Astrocyte of the spinal cord (primary cell): Measurements from ENCODE around the gene CPT1A.
A peak's percentile ranks its signal among the peaks of the same experiment; 100 is the strongest.

Experiments
- DNase-seq: peaks from one replicate; pipeline ENCODE4 v3.0.0; 2011; ENCODE audit warnings: low read depth, low spot score
- H3K4me3 ChIP-seq: 2 replicates; pipeline ENCODE4 v1.5.1; 2011; ENCODE audit warnings: low read depth, mild to moderate bottlenecking, low read length, moderate library complexity
- in situ Hi-C: cut with HindIII; loops from 2 replicates; pipeline ENCODE4 v1.10.0; 2017; ENCODE audit warnings: low sequenced_read_pairs
- TF ChIP-seq, protein P1 (sequence below): IDR thresholded peaks from 2 replicates; pipeline ENCODE4 v1.5.1; 2012; ENCODE audit warnings: low read depth, mild to moderate bottlenecking, low read length, inconsistent platforms

CPT1A gene

DNA sequence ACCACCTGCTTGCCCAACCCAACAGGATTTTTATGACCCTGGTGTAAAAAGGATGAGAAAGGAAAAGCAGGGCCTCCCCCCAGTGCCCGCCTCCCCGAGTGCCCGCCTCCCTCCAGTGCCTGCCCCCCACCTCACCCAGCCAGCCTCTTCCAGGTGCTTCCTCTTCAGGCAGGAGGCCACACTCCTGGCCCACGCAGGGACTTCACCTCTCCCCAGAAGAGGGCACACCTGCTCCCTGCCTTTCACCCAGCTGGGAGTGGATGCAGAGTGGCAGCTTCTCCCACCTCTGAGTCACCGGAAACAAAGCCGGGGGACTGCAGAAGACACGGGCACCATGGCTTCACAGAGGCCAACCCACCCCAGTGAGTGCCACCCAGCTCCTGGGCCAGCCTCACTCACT, 16.1 kb downstream of the CPT1A start:
- in situ Hi-C loops, result no loop called here
- no peak for DNase-seq
- TF ChIP-seq, protein P1, sequence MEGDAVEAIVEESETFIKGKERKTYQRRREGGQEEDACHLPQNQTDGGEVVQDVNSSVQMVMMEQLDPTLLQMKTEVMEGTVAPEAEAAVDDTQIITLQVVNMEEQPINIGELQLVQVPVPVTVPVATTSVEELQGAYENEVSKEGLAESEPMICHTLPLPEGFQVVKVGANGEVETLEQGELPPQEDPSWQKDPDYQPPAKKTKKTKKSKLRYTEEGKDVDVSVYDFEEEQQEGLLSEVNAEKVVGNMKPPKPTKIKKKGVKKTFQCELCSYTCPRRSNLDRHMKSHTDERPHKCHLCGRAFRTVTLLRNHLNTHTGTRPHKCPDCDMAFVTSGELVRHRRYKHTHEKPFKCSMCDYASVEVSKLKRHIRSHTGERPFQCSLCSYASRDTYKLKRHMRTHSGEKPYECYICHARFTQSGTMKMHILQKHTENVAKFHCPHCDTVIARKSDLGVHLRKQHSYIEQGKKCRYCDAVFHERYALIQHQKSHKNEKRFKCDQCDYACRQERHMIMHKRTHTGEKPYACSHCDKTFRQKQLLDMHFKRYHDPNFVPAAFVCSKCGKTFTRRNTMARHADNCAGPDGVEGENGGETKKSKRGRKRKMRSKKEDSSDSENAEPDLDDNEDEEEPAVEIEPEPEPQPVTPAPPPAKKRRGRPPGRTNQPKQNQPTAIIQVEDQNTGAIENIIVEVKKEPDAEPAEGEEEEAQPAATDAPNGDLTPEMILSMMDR, result no peak
- H3K4me3 ChIP-seq, result no peak overlapping the region

DNA sequence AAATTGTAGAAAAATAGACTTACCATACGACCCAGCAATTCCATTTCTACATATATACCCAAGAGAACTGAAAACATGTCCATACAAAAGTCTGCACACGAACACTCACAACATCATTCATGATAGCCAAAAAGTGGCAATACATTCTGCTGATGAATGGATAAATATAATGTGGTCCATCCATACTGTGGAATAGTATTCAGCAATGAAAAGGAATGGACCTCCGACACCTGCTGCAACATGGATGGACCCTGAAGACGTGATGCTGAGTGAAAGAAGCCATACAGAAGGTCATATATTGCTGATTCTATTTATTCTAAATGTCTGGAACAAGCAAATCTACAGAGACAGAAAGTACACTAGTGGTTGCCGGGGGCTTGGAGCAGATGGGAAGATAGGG, 19.2 kb downstream of the CPT1A start:
- DNase-seq, result no peak
- in situ Hi-C loops, result no loop called here
- TF ChIP-seq, protein P1, result no peak
- no peak overlapping the region for H3K4me3 ChIP-seq

DNA sequence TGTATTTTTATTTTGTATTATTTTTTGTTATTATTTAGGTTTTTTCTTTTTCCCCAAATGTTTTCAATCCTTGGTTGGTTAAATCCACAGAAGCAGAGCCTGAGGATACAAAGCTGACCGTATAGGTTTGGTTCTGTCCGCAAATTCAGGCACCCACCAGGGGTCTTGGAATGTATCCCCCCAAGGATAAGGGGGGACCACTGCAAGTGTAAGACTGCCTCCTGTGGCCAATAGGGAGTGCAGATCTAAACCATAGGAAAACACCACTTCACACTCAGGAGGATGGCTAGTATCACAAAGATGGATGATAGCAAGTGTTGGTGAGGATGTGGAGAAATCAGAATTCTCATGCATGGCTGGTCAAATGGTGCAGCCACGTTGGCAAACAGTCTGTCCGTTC, 20.0 kb downstream of the CPT1A start:
- TF ChIP-seq, protein P1, result peak; percentile 4
- DNase-seq, result no peak
- in situ Hi-C loops, result no loop called here
- H3K4me3 ChIP-seq, result no peak overlapping the region

DNA sequence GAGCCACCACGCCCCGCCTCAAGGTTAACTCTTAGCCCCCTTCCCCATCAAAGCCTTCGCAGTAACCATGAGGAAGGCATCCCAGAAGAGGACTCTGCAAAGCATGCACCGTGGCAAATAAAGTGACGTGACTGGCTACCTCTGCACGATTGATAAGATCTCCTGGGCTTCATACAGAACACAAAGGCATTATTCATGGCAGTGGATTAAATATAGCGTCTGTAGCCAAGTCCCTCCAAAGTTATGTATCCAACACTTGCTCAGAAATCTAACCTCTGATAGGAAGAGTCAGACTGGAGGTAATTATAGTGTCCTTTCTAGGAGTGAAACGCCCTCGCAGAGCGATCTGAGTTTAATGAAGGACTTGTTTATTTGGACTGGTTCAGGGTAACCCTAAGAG, 22.4 kb downstream of the CPT1A start:
- no peak overlapping the region for H3K4me3 ChIP-seq
- DNase-seq, result no peak
- in situ Hi-C loops, result no loop called here
- TF ChIP-seq, protein P1, result no peak

DNA sequence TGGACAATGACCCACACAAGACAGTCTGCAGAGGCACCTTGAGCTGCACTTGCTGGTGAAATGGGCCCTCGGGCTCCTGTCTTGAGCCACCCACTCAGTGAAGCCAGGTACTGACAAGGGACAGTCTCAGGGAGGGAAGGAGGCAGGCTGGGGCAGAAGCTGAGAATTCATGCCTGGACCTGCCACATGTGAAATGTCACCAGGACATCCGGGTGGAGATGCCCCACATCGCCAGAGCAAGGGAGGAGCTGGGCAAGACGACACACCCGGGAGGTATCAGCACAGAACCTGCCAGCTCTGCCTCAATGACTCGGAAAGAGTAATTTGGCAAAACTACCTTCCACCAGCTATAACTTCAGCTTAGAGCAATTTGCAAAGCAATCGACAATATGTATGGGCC, 23.5 kb downstream of the CPT1A start:
- no peak overlapping the region for H3K4me3 ChIP-seq
- in situ Hi-C loops, result no loop called here
- TF ChIP-seq, protein P1, result no peak
- no peak for DNase-seq

DNA sequence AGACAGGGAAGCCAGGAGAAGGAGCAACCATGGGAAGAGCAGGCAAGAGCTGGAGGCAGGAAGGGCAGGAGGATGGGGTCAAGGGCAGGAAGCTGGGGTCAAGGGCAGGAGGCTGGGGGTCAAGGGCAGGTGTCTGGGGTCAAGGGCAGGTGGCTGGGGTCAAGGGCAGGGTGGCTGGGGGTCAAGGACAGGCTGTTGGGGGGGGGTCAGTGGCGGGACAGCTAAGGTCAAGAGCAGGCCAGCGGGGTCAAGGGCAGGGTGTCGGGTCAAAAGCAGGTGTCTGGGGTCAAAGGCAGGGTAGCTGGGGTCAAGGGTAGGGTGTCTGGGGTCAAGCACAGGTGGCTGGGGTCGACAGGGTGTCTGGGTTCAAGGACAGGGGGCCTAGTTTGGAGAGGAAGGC, 24.2 kb downstream of the CPT1A start:
- in situ Hi-C loops, result no loop called here
- TF ChIP-seq, protein P1, result no peak

DNA sequence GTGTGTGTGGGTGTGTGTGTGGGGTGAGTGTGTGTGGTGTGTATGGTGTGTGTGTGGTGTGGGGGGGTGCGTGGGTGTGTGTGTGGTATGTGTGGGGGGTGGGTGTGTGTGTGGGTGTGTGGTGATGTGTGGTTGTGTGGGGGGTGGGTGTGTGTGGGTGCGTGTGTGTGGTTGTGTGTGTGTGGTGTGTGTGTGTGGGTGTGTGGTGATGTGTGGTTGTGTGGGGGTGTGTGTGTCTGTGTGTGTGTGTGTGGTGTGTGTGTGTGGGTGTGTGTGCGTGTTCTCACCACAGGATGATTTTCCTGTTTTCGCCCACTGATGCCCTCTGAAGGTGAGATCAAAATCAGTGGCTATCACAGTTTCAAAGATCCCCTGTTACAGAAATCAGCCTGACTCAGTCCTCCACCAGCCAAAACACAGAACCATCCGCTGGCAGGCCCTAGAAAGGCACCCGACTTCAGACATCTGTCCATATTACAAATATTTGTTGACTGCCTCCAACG, 24.7 kb downstream of the CPT1A start:
- in situ Hi-C loops, result no loop called here
- TF ChIP-seq, protein P1, result no peak
- DNase-seq, result no peak
- no peak overlapping the region for H3K4me3 ChIP-seq

More for the DNA sequence above, 24.2 kb downstream of the CPT1A start:
- no peak overlapping the region for H3K4me3 ChIP-seq
- DNase-seq, result no peak
